ENCODE data around the gene CD99. TPM values are rescaled to one million over a fixed set of nuclear protein-coding genes. Genes with fewer than 3 reads are reported as not detected.
"Not testable (repeated sequence)": the region's sequence is repeated elsewhere in the genome, so short reads cannot be mapped to it uniquely, and the experiment has no call there.

CD99 gene
- total RNA-seq, 1 experiment from 2014 or later = 92.1 TPM

- WGBS (ENCODE audit: extremely low coverage, insufficient read length, low lambda C conversion rate) = no CpG with 5 or more reads among the region's 12 CpGs
- no peak overlapping the region for H3K18ac ChIP-seq (ENCODE audit: insufficient read length, low read depth, low read length)
- H2AFZ ChIP-seq (ENCODE audit: low read length) = no peak overlapping the region
- no peaks in the 10 kb centered on the region for H3K27me3 ChIP-seq (ENCODE audit: insufficient read depth, low read length)
- Mint-ChIP-seq H3K27ac (peak overlapping the region in 2 of 3 experiments; percentile 53 to 64; a peak in 2 of 7 replicates), H3K4me3 (peak overlapping the region in 1 of 2 experiments; percentile 42; a peak in 1 of 5 replicates), H3K9me3 (no peaks in the 10 kb centered on the region), H3K4me1 (peaks cover 4% of the 10 kb centered on the region in 2 experiments; a peak in 3 of 4 replicates), H3K36me3 (ENCODE audit: insufficient read depth in 1 of 3, low read depth in 3 of 3) (0 out of 7 replicates have a peak, but pooled peaks cover 0 to 5% (median 2%) of the 10 kb centered on the region in 3 experiments), H3K27me3 (ENCODE audit: low read depth) (no peaks in the 10 kb centered on the region)
- no peak overlapping the region for H2BK12ac ChIP-seq (ENCODE audit: insufficient read length, low read depth, low read length)
- no peak overlapping the region for H3K4me2 ChIP-seq (ENCODE audit: insufficient read depth, insufficient read length, low read length)
- H3K23ac ChIP-seq (ENCODE audit: insufficient read length, low read depth, low read length) = no peak overlapping the region
- no peak overlapping the region for H4K8ac ChIP-seq (replicated peaks; ENCODE audit: insufficient read length, low read depth, low read length)
- H4K20me1 ChIP-seq (ENCODE audit: control insufficient read depth, insufficient read depth, insufficient read length) = no peaks in the 10 kb centered on the region
- H3K14ac ChIP-seq (ENCODE audit: insufficient read depth, low read length) = no peak overlapping the region
- H3K79me1 ChIP-seq (ENCODE audit: insufficient read depth, low read depth, low read length, poor library complexity, severe bottlenecking) = no peaks in the 10 kb centered on the region
- no peak overlapping the region for H2AK5ac ChIP-seq (ENCODE audit: insufficient read length, low read length)
- TF ChIP-seq CTCF (conservative IDR thresholded peaks at IDR 0.05) = no peak
- H4K5ac ChIP-seq (ENCODE audit: insufficient read length, low read depth, low read length) = no peak overlapping the region
- H3K27ac ChIP-seq (ENCODE audit: insufficient read length, low read depth, low read length) = no peak overlapping the region
- H2BK20ac ChIP-seq (ENCODE audit: low read depth, low read length, poor library complexity, severe bottlenecking) = no peak overlapping the region
- H2BK120ac ChIP-seq (ENCODE audit: low read depth, low read length, poor library complexity, severe bottlenecking) = no peak overlapping the region
- DNase-seq = no peak
- H2BK5ac ChIP-seq (ENCODE audit: insufficient read length, low read length) = no peak overlapping the region
- no peaks in the 10 kb centered on the region for H3K9me3 ChIP-seq (ENCODE audit: control insufficient read depth, low read depth, low read length)
- H4K91ac ChIP-seq (ENCODE audit: insufficient read length, low read depth, low read length) = no peak overlapping the region
- H3K4me1 ChIP-seq (ENCODE audit: insufficient read depth, low read length) = no peaks in the 10 kb centered on the region
- no peak overlapping the region for H3K9ac ChIP-seq (ENCODE audit: extremely low read depth, insufficient read length, low read length)
- no peaks in the 10 kb centered on the region for H3K23me2 ChIP-seq (ENCODE audit: insufficient read length, low read depth, low read length, poor library complexity, severe bottlenecking)
- H3T11ph ChIP-seq (ENCODE audit: low read length) = no peak overlapping the region
- no peak overlapping the region for H3K56ac ChIP-seq (ENCODE audit: insufficient read length, low read depth, low read length)
- no peaks in the 10 kb centered on the region for H3K79me2 ChIP-seq (ENCODE audit: insufficient read depth, low read length)
- no peak overlapping the region for H2BK15ac ChIP-seq (ENCODE audit: low read depth, low read length)
- no peak overlapping the region for H3K4ac ChIP-seq (ENCODE audit: low read depth, low read length)
Observed at GRCh38 chrX:2673611-2674010, 17.5 kb upstream of the CD99 start.

DNA sequence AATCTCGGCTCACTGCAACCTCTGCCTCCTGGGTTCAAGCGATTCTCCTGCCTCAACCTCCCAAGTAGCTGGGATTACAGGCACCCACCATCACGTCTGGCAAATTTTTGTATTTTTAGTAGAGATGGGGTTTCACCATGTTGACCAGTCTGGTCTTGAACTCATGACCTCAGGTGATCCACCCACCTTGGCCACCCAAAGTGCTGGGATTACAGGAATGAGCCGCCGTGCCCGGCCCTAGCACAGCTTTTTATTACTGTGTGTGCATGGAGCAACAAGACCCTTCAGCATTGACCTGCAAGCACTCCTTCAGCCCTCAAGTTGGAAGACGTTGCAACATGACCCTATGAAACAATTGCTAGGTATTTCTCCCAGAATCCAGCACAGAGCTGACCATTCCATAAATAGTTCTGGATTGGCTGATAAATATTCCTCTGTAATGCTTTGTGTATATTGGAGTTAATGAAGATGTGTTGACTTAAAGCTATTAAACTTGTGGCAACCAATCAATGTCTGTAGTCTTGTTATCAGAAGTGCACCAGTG, 15.4 kb upstream of the CD99 start:
- H3K9ac ChIP-seq (ENCODE audit: extremely low read depth, insufficient read length, low read length) = not testable (repeated sequence)

More for the DNA sequence above, 15.4 kb upstream of the CD99 start:
- not testable (repeated sequence) for H3K36me3 Mint-ChIP-seq (ENCODE audit: insufficient read depth in 1 of 3, low read depth in 3 of 3); H3K4me2 ChIP-seq (ENCODE audit: insufficient read depth, insufficient read length, low read length); H3K27me3 ChIP-seq (ENCODE audit: insufficient read depth, low read length); H4K91ac ChIP-seq (ENCODE audit: insufficient read length, low read depth, low read length); H3T11ph ChIP-seq (ENCODE audit: low read length); H3K23me2 ChIP-seq (ENCODE audit: insufficient read length, low read depth, low read length, poor library complexity, severe bottlenecking); H3K56ac ChIP-seq (ENCODE audit: insufficient read length, low read depth, low read length); H2BK15ac ChIP-seq (ENCODE audit: low read depth, low read length); H2BK5ac ChIP-seq (ENCODE audit: insufficient read length, low read length); H3K79me2 ChIP-seq (ENCODE audit: insufficient read depth, low read length); H3K9me3 Mint-ChIP-seq; H2BK20ac ChIP-seq (ENCODE audit: low read depth, low read length, poor library complexity, severe bottlenecking); H3K9me3 ChIP-seq (ENCODE audit: control insufficient read depth, low read depth, low read length); H2AK5ac ChIP-seq (ENCODE audit: insufficient read length, low read length); H3K79me1 ChIP-seq (ENCODE audit: insufficient read depth, low read depth, low read length, poor library complexity, severe bottlenecking); H3K4me3 Mint-ChIP-seq; H3K4me1 ChIP-seq (ENCODE audit: insufficient read depth, low read length); H4K8ac ChIP-seq (replicated peaks; ENCODE audit: insufficient read length, low read depth, low read length); H2BK120ac ChIP-seq (ENCODE audit: low read depth, low read length, poor library complexity, severe bottlenecking); H2AFZ ChIP-seq (ENCODE audit: low read length); DNase-seq; H3K18ac ChIP-seq (ENCODE audit: insufficient read length, low read depth, low read length); H2BK12ac ChIP-seq (ENCODE audit: insufficient read length, low read depth, low read length); H3K27ac Mint-ChIP-seq; H3K14ac ChIP-seq (ENCODE audit: insufficient read depth, low read length); H3K27me3 Mint-ChIP-seq (ENCODE audit: low read depth); H3K4ac ChIP-seq (ENCODE audit: low read depth, low read length); H3K23ac ChIP-seq (ENCODE audit: insufficient read length, low read depth, low read length); H3K27ac ChIP-seq (ENCODE audit: insufficient read length, low read depth, low read length); H4K20me1 ChIP-seq (ENCODE audit: control insufficient read depth, insufficient read depth, insufficient read length); H3K4me1 Mint-ChIP-seq; H4K5ac ChIP-seq (ENCODE audit: insufficient read length, low read depth, low read length)
- WGBS (ENCODE audit: extremely low coverage, insufficient read length, low lambda C conversion rate) = no CpG with 5 or more reads among the region's 7 CpGs
